ENCODE measurements around the gene ZNF827. TPM values are rescaled to one million over a fixed set of nuclear protein-coding genes. Genes with fewer than 3 reads are reported as not detected.

The ZNF827 gene, protein sequence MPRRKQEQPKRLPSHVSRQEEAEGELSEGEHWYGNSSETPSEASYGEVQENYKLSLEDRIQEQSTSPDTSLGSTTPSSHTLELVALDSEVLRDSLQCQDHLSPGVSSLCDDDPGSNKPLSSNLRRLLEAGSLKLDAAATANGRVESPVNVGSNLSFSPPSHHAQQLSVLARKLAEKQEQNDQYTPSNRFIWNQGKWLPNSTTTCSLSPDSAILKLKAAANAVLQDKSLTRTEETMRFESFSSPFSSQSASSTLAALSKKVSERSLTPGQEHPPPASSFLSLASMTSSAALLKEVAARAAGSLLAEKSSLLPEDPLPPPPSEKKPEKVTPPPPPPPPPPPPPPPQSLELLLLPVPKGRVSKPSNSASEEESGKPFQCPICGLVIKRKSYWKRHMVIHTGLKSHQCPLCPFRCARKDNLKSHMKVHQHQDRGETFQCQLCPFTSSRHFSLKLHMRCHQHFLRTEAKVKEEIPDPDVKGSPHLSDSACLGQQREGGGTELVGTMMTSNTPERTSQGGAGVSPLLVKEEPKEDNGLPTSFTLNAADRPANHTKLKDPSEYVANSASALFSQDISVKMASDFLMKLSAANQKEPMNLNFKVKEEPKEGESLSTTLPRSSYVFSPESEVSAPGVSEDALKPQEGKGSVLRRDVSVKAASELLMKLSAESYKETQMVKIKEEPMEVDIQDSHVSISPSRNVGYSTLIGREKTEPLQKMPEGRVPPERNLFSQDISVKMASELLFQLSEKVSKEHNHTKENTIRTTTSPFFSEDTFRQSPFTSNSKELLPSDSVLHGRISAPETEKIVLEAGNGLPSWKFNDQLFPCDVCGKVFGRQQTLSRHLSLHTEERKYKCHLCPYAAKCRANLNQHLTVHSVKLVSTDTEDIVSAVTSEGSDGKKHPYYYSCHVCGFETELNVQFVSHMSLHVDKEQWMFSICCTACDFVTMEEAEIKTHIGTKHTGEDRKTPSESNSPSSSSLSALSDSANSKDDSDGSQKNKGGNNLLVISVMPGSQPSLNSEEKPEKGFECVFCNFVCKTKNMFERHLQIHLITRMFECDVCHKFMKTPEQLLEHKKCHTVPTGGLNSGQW
- polyA plus RNA-seq (ENCODE audit: insufficient read length in 10 of 10), result 10 to 100 TPM; 12.9 to 24.0 (median 16.5) TPM
- long read RNA-seq, donor 1, partial matches to known transcripts, result 0 of 1 reads
- long read RNA-seq, donor 1, other reads (novel, unspliced or antisense), result 0 of 1 reads
- long read RNA-seq, donor 2, result 0 reads
- long read RNA-seq, donor 3, result 0 reads
- long read RNA-seq, donor 4, result 0 reads
- long read RNA-seq, donor 5, partial matches to known transcripts, result 8 of 8 reads
- long read RNA-seq, donor 5, other reads (novel, unspliced or antisense), result 0 of 8 reads
- long read RNA-seq, donor 6, result 0 reads
- long read RNA-seq, donor 7, result 0 reads
- long read RNA-seq, donor 8, partial matches to known transcripts, result 6 of 6 reads
- long read RNA-seq, donor 8, other reads (novel, unspliced or antisense), result 0 of 6 reads
- long read RNA-seq, donor 9, result 0 reads

DNA sequence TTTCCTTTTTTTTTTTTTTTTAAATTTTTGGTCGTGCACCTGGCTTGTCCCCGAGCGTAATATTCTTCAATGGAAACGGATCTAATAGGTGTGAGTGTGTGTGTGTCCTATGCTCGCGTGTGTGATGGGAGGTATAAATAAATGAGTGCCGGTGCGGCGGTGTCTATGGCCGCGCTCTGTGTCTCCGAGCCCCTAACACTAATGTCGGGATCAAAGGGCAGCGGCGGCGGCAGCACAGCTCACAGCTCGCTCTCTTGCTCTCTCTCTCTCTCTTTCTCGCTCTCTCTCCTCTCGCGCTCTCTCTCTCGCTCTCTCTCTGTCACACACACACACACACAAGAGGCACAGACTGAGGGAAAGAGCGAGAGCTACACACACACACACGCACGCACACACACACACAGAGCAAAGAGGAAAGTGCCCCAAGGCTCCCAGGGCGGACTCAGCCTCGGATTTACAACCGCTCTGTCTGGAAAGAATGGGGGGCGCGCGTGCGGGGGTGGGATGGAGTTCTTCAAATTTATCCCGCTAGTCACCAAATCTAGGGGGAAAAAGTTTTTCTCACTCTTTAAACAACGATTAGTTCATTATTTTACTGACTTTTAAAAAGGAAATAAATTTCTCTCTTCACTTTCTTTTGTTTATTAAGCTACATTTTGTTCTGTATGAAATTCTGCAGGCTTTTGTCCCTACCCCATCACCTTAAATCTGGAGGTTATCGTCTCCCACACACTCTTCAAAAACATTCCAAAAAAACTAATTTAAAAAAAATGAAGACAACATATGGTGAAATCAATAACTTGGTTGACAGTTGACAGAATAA is at the start of gene ZNF827:
Gene ZNF827, minus strand, starts transcription at position 206 of the 823 bp plus-strand sequence. CDS start 416 bp downstream, outside the sequence.
- DNase-seq, result peak; percentile 75 to 92 (median 78)

DNA sequence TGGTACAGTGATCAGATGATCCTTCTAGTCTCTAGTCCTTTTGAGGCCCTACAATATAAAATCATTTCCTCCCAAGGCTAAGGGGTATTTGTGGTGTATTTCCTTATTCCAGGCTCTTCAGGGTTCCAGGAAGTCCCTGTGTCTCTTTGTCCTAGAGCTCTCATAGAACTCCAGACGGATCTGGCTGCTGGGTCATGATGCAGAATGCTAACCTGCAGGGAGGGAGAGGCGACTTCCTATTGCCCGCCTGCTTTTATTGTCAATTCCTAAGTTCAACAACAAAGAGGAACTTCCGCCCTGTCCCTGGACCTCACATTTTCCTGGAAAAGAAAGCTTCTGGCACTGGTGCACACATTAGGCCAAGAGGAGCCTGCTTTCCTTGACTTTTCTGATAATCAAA is 45.9 kb upstream of the ZNF827 start:
- peak in 1 of 3 donors; percentile 2 for DNase-seq

DNA sequence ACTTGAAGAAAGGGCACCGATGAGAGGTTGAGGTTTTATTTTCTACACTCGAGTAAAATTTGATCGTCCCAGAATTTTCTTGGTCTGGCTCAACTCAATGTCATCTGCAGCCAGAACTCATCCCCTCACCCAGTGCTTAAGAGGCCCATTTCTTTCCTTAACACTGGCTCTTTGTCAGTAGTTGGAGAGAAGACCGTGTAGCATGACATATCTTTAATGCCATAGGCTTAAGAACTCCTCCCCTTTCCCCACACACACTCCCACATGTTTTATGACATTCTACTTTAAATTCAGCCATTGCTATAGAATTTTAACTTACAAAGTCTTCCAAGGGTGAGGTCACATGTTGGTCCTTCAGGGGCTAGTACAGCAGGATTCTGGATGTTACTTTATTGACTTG is 44.2 kb upstream of the ZNF827 start:
- no peak for DNase-seq

DNA sequence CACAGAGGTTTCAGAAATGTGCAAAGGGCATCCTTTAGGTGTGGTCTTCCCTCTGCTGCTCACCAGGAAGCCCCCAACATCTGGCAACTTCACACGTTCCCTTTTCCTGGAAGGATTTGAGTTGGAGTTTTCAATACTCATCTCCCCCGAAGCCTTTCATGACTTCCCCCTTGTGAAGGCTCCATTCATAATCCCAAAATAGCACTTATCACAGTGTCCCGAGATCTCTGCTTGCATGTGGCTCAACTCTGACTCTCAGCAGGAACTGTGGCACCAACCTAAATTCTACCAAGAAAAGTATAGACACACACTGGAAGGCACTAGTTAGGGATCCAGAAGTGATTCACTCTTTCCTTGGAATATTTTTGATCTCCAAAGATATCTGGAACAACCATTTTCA is 40.5 kb upstream of the ZNF827 start:
- DNase-seq, result no peak

DNA sequence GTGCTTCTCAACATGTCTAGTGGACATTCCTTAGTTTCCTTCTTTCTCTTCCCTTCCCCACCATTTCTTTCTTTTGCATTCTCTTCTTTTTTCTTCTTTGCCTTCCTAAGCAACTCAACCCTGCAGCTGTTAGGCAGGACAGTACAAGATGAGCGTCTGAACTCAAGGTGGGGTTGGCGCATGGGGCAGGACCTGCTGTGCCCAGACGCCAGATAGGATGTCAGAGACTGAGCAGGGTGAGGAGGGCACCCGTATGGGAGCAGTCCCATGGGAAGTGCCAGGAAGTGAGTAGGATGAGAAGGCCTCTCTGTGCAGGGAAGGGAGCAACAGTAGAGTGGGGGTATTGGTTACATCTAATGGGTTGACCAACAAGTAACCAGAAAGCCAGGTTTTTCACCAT is 38.1 kb upstream of the ZNF827 start:
- DNase-seq, result no peak

DNA sequence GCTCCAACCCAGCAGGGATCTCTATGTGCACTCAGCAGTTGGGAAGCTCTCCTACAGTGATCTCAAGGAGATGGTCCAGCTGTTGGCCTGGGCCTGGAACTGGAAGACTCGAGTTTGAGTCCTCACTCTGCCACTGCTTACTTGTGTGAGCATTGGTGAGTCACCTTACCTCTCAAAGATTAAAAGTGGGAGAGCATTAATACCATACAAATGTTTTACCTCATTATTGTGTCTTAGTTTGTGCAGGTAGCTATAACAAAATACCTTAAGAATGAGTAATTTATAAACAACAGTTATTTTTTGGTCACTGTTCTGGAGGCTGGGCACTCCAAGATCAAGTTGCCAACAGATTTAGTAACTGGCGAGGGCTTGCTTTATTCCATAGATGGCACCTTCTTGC is 21.4 kb upstream of the ZNF827 start:
- DNase-seq, result no peak

DNA sequence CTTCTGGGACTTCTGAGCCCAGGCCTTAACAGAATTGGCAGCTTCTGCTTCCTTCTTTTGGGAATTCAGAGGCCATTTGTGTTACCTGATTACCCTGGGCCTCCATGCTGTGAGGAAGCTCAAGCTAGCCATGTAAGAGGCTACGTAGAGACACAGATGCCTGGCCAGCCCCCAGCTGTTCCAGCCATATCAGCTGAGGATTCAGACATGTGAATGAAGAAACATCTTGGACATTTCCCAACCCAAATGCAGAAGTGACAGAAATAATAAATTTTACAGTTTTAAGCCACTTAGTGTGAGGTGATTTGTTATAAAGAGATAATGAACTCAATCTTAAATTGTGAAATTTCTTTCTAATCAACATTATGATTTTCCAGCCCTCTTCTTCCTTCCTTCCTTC is 18.7 kb upstream of the ZNF827 start:
- no peak for DNase-seq

DNA sequence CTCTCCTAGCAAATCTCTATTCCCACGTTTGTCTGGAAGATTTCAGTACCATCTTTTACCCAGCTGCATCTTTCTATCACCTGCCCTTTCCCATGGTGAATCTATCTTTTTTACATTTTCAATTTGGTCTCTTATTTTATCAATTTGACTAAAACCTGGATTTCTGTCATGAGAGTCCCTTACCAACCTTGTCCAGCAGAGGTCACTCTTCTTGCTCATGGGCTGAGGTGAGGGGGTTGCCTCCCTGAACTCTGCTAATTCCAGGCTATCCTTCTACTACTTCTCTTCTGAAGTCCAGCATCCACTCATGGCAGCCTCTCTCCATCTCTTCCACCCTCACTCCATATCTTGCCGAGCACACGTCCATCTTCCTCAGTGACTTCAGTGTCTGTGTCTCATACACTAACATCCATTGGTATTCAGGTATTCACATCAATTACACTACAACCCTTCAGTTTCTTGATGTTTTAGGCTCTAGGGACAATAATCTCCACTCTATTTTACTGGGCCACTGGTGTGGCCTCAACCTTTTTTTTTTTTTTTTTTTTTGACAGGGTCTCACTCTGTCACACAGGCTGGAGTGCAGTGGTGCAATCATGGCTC is 17.8 kb upstream of the ZNF827 start:
- DNase-seq, result peak in 1 of 3 donors; percentile 33

DNA sequence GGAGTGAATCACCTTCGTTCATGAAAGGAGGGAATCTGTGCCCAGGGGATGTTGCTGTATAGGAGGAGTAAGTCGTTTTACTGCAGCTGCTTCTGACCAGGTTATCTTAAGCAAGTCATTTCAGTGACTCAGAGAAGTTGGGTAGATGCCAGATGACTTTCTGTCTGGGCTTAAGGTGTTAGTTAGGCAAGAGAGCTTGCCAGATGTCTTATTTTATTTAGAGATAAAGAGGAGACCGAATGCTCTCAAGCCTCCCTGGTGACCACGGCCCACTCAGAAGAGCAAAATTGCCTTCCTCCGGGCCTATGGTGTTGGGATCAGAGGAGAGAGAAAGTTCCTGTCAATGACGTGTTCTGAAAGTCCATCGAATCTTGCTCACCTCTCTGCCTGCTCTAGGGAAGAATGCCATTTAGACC is 16.3 kb upstream of the ZNF827 start:
- DNase-seq, result peak in 1 of 3 donors; percentile 62

DNA sequence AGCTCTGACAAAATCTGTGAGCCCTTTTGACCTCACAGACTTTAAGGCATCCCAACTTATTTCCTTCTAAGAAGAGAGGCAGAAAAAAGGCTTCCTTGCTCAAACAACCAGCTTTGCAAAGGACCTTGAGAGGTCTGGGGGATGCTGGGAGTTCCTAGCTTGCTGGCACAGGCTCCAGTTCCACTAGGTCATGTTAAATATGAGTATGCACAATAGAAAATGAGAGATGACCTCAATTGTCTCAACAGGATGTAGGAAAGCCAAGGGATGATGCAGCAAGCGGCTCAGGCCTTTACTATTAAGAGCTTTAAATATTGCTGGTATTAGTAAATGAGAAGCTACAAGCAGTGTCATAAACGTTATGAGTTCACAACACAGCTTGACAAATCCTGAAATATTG is 13.3 kb upstream of the ZNF827 start:
- DNase-seq, result no peak

DNA sequence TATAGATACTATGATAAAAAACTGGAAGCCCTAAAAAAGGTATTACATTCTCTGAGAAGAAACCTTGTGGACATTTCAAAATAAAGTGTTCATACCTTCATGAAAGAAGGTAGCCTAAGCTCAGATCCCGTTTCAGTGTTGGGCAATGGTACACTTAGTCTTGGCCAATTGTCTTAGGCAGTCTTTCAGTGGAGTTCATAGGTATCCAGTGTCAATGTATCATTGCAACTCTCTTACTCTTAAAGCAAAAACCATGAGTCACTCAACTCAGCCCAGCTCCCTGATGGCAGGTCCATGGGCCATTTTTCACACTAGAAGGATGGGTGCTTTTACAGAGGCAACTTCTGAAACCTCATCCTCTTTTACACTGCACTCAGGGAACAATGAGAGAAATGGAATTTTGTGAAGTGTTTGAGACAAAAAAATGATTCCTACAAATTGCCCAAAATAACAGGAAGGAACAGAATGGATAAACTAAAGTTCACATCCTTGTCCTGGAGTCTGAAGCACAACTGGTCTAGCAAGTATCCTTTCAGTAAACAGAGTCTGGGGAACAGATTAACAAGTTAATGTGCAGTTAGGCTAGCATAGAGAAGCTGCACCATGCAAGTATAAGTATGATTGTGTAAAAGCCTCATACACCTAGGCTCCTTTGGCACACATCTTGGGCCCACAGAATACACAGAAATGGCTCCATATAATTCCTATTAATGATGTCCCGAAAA is 7.0 kb upstream of the ZNF827 start:
- DNase-seq, result no peak

DNA sequence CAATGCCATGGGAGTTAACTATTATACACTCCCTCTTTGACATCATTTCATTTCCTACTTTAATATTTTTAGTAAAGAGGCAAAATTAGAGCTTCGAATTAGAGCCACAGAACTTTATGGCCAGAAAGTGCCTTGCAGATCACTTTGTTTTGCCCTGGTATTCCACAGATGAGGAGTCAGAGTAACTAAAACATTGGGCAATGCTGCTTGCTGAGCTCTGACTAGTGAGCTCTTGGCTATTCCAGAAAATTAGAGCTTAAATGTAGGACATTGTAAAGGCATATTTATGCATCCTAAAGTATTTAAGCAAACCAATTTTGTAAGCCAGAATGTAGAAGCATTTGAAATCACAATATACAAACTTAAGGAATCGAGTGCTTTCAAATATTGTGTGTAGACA is 6.3 kb upstream of the ZNF827 start:
- no peak for DNase-seq

DNA sequence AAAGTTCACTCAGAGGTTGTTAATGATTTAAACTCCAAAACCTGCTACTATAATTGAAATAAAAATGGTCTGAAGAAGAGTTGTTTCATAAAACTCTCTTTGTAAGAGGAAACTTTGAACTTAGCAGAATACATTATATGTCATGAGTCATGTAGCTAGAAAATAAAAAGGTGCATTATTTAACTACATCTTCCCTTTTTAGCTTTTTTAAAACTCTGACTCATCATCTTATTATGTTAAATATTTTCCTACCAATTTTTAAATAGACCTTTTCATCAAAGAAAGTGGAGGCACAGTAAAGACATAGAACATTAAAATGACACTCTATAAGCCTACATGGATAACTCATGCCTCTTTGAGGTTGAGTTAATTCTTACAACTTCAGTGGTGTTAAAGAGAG is 1.2 kb upstream of the ZNF827 start:
- no peak for DNase-seq

DNA sequence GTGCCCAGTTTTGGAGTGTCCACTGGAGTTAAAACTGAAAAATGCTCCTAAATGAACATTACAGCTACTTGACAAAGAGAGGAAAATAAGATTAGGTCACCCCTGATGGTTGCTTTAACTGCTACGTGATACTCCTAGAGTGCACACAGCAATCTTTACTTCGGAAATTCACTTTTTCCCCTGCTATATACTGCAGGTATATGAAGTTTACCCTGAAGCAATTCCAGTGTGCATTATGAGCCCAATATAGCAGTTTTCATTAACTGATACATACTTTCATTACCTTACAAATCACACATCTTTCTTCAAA is 773 bp upstream of the ZNF827 start:
- DNase-seq, result no peak

DNA sequence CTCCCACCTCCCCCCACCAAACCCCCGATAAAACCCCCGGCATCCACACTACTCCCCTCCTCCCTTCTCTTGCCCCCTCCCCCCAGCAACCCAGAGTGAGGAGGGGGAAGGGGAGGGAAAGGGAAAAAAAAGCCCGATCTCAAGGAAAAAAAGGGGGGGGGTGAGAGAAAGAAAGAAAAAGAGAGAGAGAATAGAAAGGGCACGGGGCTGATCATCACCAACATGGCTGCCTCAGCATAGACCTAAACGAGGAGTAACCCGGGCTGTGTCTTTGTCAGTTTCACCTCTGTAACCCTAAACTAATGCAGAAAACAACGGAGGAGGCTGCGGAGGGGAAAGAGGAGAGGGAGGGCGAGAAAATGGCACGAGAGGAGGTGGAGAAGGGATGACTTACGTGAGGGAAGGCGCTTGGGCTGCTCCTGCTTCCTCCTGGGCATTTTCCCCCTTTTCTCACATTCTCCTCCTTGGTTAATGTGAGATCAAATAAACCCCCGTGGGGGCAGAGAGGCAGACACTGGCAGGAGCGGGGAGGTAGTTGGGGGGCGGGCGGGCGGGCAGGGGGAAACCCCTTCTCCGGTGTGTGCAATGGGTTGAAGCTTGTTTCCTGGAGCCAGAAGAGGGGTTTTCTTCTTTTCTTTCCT is 532 bp downstream of the ZNF827 start:
- peak; percentile 39 to 84 (median 58) for DNase-seq

DNA sequence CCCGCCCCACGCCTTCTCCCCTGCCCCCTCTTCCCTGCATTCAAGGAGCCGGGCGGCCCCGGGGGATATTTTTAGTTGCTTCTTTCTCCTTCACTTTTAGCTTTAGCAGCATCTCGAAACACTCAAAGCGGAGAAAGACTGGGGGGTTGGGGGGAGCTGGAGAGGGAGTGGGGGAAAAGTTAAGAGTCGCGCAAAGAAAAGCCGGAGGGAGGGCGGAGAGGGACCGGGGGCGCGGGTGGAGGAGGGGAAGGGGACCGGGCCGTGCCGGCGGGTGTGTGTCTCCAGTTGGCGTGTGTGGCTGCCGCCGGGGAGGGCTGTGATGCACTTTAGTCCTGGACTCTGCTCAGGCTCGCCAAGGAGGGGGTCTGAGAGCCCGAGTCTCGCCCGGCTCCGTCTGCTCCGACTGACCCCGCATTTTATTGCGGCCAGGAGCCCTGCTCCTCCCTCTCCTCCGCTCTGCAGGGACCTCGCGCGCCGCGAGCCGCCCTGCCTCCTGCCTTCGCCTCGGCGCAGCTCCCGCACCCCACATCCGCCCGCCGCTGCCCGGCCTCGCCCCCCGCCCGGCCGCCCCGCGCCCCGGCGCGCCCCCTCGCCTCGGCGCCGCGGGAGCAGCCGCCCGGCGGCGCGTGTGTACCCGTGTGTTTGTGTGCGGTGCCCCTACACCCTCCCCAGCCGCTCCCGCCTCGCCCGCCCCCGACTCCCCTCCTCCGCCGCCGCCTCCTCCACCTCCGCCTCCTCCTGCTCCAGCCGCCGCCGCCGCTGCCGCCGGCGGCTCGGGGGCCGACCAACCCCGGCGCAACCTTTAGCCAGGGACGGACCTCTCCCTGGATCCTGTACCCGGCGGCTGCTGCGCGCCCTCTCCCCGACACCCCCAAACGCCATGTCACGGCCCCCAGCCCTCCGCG is 1.4 kb downstream of the ZNF827 start:
- DNase-seq, result peak; percentile 81 to 93 (median 86)

DNA sequence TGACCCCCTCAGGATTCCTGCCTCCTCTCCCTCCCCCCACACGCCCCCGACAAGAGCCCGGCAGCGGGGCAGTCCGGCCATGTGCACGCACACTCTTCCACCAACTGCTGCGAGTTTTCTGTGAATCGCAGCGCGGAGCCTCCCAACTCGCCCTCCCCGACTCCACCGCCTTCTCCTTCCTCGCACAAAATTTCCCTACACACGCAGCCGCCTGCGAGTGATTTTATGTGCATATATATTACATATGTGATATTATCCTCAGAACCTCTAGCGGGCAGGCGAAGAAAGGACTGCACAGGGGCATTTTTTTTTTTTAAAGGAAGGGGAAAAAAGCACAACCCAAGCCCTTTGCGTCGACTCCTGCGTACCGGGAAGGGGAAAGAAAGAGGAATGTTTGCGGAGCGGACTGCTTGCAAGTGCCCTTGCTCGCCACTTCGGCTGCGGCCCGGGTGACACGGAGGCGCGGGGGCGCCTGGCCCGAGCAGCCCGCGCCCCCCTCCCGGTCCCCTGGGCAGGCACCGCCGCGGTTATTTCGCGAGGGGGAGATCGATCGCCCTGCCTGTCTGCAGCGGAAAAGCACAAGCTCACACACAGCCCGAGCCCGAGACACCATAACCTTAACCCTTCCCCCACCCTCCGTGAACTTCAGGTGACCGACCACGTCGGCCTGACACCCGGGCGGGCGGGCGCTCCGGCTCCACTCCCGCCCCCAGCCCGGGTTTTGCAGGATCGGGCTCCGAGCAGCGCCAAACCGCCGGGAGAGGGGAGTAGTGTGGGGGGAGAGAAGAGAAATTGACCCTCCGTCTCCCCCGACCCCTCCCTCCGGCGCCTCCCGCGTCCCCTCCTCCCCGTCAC is 2.3 kb downstream of the ZNF827 start:
- DNase-seq, result peak; percentile 67 to 96 (median 86)
